ENCODE data around the gene MPC1. TPM values are rescaled to one million over a fixed set of nuclear protein-coding genes. Genes with fewer than 3 reads are reported as not detected.

MPC1 gene
- polyA plus RNA-seq, 1 donor from 2014 or later: 112 TPM

DNA sequence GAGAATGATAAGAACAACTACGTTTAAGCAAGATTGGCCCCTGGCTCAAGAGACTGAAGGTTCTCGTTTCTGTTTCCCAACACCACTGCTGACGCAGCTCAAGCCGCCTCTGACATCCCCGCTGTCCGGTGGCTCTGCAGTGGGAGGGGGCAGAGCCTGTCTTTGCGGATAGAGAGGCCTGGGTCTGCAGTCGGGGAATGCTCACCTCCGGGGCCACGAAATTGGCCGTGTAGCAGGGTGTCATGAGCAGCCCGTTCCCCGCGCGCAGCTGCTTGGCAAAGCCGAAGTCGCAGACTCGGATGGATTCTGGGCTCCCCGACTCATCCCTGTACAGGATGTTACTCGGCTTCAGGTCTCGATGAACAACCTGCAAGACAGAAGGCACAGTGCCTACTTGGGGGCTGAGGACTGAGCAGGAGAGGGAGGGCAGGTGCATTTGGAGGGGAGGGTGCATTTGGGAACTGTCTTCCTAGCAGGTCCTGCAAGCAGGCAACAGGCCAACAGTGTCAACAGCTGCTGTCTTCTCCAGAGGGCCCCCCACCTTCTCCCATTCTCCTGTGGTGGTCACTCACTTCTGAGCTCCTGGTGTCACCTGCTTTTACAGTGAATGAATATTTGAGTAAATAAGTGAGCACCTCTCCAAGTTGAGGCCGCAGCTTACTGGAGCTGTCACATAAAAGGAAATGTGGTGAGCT lies 40.5 kb upstream of the MPC1 start:
- Histone ChIP-seq H3K36me3 (ENCODE audit: insufficient read depth, low read length) (peaks cover 15% of the 10 kb centered on the region), H2AFZ (ENCODE audit: low read depth, low read length) (no peak overlapping the region)

DNA sequence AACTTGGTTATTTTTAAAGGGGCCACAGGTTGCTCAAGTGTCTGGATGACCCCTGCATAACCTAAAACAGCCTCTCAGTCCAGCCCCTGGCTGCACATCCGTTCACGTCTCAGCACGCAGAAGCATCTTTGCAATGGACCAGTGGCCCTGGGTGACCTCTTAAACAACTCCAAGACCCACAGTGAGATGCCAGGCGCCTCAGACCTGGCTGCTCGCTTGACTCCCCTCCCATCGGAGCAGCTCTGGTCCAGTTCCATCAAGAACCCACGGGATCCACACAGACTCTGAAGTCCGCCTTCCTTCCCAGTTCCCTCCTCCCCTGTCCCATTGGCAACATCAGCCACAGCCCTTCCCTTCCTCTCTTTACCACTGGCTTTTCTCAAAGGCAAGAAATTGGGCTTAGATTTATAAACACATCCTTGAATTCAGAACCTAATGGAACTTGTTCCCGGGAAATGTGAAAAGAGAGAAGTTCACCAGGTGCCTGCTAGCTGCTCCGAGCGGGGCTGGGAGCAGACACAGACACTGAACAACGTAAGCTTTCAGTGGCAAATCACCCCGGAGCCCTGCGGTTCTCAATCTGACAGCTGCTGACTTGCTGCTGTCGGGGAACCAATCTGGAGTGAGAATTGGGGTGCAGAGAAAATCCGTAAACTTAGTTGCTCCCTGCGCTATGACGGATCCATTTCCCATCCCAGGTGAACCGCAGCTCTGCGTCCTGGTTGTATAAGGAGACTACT lies 39.6 kb upstream of the MPC1 start:
- Histone ChIP-seq H3K79me2 (replicated peaks; ENCODE audit: insufficient read depth, low read length) (no peaks in the 10 kb centered on the region), H3K4me2 (ENCODE audit: low read length) (no peak overlapping the region), H3F3A (ENCODE audit: insufficient read depth, low read length, poor library complexity, severe bottlenecking) (no peaks in the 10 kb centered on the region), H3K9me3 (ENCODE audit: low read length) (no peaks in the 10 kb centered on the region), H3K4me3 (ENCODE audit: low read length) (no peak overlapping the region), H3K36me3 (ENCODE audit: insufficient read depth, low read length) (peaks cover 15% of the 10 kb centered on the region), H3K9ac (ENCODE audit: low read length) (no peak overlapping the region), H2AFZ (ENCODE audit: low read depth, low read length) (no peak overlapping the region), H3K27ac (ENCODE audit: low read length) (no peak overlapping the region), H3K9me2 (ENCODE audit: insufficient read depth, low read length) (no peaks in the 10 kb centered on the region), H3K27me3 (ENCODE audit: insufficient read depth, low read depth, low read length) (no peaks in the 10 kb centered on the region), H4K20me1 (ENCODE audit: insufficient read depth) (no peaks in the 10 kb centered on the region)
- TF ChIP-seq EP300 (conservative IDR thresholded peaks at IDR 0.05; ENCODE audit: poor library complexity, severe bottlenecking): no peak
- no peak for TF ChIP-seq EZH2 (IDR thresholded peaks at IDR 0.05; ENCODE audit: borderline replicate concordance, insufficient read depth, low read length, poor library complexity, severe bottlenecking)

More for the DNA sequence above, 40.5 kb upstream of the MPC1 start:
- no peaks in the 10 kb centered on the region for H3F3A ChIP-seq (ENCODE audit: insufficient read depth, low read length, poor library complexity, severe bottlenecking)
- H3K27me3 ChIP-seq (ENCODE audit: insufficient read depth, low read depth, low read length): no peaks in the 10 kb centered on the region
- no peaks in the 10 kb centered on the region for H3K9me2 ChIP-seq (ENCODE audit: insufficient read depth, low read length)
- no peaks in the 10 kb centered on the region for H3K79me2 ChIP-seq (replicated peaks; ENCODE audit: insufficient read depth, low read length)
- H3K9ac ChIP-seq (ENCODE audit: low read length): no peak overlapping the region
- TF ChIP-seq, protein P1, sequence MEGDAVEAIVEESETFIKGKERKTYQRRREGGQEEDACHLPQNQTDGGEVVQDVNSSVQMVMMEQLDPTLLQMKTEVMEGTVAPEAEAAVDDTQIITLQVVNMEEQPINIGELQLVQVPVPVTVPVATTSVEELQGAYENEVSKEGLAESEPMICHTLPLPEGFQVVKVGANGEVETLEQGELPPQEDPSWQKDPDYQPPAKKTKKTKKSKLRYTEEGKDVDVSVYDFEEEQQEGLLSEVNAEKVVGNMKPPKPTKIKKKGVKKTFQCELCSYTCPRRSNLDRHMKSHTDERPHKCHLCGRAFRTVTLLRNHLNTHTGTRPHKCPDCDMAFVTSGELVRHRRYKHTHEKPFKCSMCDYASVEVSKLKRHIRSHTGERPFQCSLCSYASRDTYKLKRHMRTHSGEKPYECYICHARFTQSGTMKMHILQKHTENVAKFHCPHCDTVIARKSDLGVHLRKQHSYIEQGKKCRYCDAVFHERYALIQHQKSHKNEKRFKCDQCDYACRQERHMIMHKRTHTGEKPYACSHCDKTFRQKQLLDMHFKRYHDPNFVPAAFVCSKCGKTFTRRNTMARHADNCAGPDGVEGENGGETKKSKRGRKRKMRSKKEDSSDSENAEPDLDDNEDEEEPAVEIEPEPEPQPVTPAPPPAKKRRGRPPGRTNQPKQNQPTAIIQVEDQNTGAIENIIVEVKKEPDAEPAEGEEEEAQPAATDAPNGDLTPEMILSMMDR (IDR thresholded peaks at IDR 0.05; ENCODE audit: poor library complexity, severe bottlenecking): no peak
- TF ChIP-seq POLR2AphosphoS5 (IDR thresholded peaks at IDR 0.05): no peak
- H4K20me1 ChIP-seq (ENCODE audit: insufficient read depth): no peaks in the 10 kb centered on the region
- no peak overlapping the region for H3K4me2 ChIP-seq (ENCODE audit: low read length)
- no peak overlapping the region for H3K27ac ChIP-seq (ENCODE audit: low read length)
- no peak overlapping the region for H3K4me3 ChIP-seq (ENCODE audit: low read length)
- no peaks in the 10 kb centered on the region for H3K9me3 ChIP-seq (ENCODE audit: low read length)

DNA sequence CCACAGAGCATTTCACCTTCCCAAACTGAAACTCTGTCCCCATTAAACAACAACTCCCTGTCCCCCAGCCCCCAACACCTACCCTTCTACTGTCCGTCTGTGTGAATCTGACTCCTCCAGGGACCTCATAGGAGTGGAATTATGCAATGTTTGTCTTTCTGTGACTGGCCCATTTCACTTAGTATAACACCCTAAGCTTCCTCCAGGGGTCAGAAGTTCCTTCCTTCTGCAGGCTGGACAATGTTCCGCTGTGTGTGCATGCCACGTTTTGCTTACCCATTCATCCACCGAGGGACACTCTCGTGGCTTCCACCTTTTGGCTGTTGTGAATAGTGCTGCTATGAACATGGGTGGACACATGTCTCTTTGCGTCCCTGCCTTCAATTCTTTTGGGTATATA lies 37.6 kb upstream of the MPC1 start:
- Histone ChIP-seq H3K9me3 (ENCODE audit: low read length) (no peaks in the 10 kb centered on the region), H4K20me1 (ENCODE audit: insufficient read depth) (no peaks in the 10 kb centered on the region), H3K79me2 (replicated peaks; ENCODE audit: insufficient read depth, low read length) (no peaks in the 10 kb centered on the region), H3K27ac (ENCODE audit: low read length) (no peak overlapping the region), H3K4me3 (ENCODE audit: low read length) (no peak overlapping the region), H3F3A (ENCODE audit: insufficient read depth, low read length, poor library complexity, severe bottlenecking) (no peaks in the 10 kb centered on the region), H2AFZ (ENCODE audit: low read depth, low read length) (no peak overlapping the region), H3K27me3 (ENCODE audit: insufficient read depth, low read depth, low read length) (no peaks in the 10 kb centered on the region), H3K4me2 (ENCODE audit: low read length) (no peak overlapping the region), H3K9ac (ENCODE audit: low read length) (no peak overlapping the region), H3K36me3 (ENCODE audit: insufficient read depth, low read length) (peaks cover 15% of the 10 kb centered on the region), H3K9me2 (ENCODE audit: insufficient read depth, low read length) (no peaks in the 10 kb centered on the region)
- TF ChIP-seq RAD21 (conservative IDR thresholded peaks at IDR 0.05): no peak
- TF ChIP-seq, protein P2, sequence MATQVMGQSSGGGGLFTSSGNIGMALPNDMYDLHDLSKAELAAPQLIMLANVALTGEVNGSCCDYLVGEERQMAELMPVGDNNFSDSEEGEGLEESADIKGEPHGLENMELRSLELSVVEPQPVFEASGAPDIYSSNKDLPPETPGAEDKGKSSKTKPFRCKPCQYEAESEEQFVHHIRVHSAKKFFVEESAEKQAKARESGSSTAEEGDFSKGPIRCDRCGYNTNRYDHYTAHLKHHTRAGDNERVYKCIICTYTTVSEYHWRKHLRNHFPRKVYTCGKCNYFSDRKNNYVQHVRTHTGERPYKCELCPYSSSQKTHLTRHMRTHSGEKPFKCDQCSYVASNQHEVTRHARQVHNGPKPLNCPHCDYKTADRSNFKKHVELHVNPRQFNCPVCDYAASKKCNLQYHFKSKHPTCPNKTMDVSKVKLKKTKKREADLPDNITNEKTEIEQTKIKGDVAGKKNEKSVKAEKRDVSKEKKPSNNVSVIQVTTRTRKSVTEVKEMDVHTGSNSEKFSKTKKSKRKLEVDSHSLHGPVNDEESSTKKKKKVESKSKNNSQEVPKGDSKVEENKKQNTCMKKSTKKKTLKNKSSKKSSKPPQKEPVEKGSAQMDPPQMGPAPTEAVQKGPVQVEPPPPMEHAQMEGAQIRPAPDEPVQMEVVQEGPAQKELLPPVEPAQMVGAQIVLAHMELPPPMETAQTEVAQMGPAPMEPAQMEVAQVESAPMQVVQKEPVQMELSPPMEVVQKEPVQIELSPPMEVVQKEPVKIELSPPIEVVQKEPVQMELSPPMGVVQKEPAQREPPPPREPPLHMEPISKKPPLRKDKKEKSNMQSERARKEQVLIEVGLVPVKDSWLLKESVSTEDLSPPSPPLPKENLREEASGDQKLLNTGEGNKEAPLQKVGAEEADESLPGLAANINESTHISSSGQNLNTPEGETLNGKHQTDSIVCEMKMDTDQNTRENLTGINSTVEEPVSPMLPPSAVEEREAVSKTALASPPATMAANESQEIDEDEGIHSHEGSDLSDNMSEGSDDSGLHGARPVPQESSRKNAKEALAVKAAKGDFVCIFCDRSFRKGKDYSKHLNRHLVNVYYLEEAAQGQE (IDR thresholded peaks at IDR 0.05; ENCODE audit: borderline replicate concordance): no peak
- TF ChIP-seq, protein P1 (IDR thresholded peaks at IDR 0.05; ENCODE audit: poor library complexity, severe bottlenecking): no peak
- TF ChIP-seq TAF1 (IDR thresholded peaks at IDR 0.05; ENCODE audit: low read depth): no peak
- no peak for TF ChIP-seq MXI1 (conservative IDR thresholded peaks at IDR 0.05; ENCODE audit: poor library complexity, severe bottlenecking)
- TF ChIP-seq EZH2 (IDR thresholded peaks at IDR 0.05; ENCODE audit: borderline replicate concordance, insufficient read depth, low read length, poor library complexity, severe bottlenecking): no peak
- TF ChIP-seq EP300 (conservative IDR thresholded peaks at IDR 0.05; ENCODE audit: poor library complexity, severe bottlenecking): no peak
- no peak for TF ChIP-seq POLR2AphosphoS5 (IDR thresholded peaks at IDR 0.05)
- TF ChIP-seq SMC3 (conservative IDR thresholded peaks at IDR 0.05; ENCODE audit: poor library complexity): no peak
